NCI-H774 (cell line): ENCODE measurements around the gene DRAM1.
"Not testable (repeated sequence)": the region's sequence is repeated elsewhere in the genome, so short reads cannot be mapped to it uniquely, and the experiment has no call there.

ENCODE experiments used
- DNase-seq: peaks from one replicate; lab custom pipeline; 2025; lab: John Stamatoyannopoulos, UW

DRAM1 gene, protein sequence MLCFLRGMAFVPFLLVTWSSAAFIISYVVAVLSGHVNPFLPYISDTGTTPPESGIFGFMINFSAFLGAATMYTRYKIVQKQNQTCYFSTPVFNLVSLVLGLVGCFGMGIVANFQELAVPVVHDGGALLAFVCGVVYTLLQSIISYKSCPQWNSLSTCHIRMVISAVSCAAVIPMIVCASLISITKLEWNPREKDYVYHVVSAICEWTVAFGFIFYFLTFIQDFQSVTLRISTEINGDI

DNA sequence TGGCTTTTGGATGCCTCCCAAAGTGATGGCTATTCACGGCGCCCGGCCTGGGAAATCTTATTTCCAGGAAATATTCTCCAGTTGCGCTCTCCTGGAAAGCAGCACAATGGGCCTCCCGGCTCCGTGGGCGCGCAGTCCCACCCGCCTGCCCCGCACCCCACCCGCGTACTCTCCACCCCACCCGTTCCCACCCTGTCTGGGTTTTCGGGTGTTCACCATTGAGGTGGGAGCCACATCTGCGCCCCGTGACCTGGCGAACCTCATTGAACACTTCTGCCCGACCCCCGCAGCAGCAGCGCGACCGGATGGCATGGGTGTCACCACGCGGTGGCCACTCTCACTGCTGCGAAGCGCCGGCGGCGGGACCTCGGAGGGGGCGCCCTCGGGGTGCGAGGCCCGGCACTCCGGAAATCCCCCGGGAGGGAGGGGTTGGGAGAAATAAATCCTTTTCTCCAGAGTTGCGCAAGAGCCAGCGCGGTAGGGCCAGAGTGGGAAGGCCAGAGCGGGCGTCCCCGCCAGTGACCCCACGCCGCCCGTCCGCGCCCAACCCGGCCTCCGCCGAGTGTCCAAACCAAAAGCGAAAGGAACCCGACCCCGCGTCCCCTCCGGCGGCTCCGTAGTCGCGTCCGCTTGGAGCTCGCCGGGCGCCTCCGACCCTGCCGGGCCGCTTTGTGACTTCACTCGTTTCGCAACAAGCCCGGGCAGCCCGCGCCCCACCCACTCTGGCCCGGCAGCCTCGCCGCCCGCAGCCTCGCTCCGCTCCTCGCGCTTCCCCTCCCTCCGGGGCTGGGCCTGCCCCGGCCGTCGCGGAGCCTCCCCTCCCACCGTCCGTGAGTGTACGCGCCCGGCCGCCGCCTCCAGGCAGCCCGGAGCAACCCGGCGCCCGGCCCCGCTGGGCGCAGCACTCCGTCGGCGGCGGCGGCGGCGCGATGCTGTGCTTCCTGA is at the start of gene DRAM1:
TSS of gene DRAM1 (plus strand) at position 720 of the 945 bp plus-strand sequence. CDS start at position 930, 210 bp downstream.
- peak; percentile 79 for DNase-seq

DNA sequence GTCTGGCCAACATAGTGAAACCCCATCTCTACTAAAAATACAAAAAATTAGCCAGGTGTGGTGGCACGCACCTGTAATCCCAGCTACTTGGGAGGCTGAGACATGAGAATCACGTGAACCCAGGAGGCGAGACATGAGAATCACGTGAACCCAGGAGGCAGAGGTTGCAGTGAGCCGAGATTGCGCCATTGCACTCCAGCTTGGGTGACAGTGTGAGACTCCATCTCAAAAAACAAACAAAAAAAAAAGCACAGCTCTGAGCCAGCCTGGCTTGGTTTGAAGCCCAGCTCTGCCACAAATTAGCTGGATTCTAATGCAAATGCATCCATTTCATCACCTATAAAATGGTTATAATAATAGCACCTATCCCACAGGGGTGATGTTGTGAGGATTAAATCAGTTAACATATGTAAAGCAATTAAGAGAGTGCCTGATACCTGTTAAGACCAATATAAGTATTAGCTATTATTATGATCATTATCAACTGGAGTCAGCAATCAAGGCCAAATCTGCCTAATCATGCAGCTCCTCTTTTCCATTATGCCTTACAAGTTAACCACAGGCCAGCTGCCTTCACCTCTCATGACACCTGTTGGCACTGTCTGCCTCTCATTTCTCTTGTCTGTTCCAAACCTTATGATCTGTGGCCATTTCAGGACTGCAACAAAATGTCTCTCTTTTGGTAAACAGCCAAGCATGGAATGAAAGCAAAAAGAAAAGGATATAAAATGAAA is 48.8 kb upstream of the DRAM1 start:
- DNase-seq: no peak

DNA sequence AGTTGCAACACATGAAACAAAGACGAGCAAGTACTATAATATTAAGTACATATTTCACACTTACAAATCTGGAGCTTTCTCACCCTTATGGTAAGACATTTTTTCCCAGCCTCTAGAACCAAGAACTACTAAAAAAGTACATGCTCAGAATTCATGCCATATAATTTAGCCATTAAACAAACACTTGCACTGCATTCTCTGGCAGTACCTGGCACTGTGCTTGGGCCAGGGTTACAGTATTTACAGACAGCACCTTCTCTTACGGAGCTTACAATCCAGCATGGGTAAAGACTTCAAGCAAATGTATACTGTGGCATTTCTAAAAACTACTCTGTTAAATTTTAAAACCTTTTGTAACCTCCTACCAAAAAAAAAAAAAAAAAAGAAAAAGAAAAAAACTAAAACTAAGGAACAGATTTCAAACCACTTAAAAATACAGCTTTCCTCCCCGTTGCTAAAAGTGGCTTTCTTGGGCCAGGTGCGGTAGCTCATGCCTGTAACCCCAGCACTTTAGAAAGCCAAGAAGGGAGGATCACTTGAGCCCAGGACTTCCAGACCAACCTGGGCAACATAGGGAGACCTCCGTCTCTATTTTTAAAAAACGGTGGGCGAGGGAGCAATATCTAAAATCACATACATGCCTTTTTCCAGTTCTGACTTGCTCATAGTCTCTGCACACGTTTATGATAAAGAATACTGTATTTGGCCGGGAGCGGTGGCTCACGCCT is 47.6 kb upstream of the DRAM1 start:
- no peak for DNase-seq

DNA sequence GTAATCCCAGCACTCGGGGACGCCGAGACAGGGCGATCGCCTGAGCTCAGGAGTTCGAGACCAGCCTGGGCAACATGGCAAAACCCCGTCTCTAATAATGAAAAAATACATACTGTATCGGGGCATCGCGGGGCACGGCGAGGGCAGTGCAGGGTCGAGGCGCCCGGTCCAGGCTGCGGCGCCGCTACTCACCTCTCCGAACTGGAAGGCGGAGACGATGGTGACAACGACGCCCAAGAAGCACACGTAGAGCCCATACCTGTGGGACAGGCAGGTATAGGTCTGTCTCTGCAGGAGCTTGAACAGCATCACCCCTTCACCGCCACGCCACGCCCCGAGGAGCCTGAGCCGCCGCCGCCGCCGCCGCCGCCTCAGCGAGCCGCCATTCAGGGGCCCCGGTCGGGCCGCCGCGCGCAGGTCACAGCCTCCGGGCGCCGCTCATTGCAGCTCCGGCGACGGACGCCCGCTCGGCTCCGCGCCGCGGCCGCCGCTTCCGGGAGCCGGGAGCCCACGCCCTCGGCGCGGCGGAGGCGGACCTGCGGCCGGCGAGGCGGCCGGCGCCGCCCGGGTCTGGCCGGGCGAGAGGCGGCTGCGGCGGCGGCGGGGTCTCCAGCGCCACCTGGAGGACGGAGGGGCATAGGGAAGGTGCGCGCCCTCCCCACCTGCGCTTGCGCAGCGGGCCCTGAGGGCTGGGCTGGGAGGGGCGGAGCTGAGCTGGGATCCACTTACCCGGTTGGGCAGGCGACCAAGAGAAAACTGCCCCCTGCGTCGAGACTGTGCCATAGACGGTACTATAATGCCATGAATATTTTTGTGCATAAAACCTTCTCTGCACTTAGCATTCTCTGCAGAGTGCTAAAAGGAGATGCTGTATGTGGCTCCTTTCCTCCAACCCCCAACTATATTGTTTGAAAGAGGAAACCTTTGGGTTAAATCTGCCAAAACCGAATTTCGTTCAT is 46.7 kb upstream of the DRAM1 start, which contains the start of gene GNPTAB:
TSS of gene GNPTAB (minus strand) at position 593 of the 959 bp plus-strand sequence. CDS start at position 309, 284 bp downstream.
- peak; percentile 92 for DNase-seq

DNA sequence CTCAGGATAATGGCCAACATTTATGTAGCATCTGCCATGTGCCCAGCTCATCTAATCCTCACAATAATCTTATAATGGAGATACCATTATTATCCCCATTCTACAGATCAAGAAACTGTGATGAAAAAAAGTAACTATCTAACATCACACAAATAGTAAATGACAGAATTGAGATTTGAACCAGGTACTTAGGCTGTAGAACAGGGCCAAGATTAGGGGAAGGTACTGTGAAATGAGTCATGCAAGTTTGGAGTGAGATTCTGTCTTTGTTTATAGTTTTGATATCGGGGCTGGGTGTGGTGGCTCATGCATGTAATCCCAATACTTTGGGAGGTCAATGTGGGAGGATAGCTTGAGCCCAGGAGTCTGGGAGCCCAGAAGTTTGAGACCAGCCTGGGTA is 45.4 kb upstream of the DRAM1 start:
- no peak for DNase-seq

DNA sequence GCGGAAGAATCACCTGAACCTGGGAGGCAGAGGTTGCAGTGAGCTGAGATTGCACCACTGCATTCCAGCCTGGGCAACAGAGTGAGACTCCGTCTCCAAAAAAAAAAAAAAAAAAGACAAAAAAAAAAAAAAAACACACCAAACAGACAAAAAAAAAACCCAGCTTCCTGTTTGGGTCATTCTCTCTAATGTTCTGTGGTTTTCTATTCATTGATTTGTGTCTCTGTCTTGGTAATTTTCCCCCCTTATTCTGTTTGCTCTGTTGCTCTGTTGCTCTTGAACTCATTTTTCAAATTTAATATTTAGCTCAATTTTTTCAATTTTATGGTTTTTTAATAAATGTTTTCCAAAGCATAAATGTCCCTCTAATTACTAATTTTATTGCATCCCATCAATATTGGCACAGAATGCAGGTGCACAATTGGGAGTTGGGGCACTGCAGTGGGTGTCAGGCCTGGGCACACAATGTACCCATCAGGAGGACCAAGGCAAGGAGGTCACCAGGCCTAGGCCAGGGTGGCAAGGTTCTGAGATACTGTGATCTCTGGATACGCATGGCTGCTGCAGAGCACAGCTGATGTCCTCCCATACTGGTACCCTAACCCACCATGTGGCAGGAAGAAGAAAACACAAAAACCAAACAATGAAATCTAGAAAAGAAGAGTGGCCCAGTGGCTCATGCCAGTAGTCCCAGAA is 38.6 kb upstream of the DRAM1 start:
- no peak for DNase-seq

DNA sequence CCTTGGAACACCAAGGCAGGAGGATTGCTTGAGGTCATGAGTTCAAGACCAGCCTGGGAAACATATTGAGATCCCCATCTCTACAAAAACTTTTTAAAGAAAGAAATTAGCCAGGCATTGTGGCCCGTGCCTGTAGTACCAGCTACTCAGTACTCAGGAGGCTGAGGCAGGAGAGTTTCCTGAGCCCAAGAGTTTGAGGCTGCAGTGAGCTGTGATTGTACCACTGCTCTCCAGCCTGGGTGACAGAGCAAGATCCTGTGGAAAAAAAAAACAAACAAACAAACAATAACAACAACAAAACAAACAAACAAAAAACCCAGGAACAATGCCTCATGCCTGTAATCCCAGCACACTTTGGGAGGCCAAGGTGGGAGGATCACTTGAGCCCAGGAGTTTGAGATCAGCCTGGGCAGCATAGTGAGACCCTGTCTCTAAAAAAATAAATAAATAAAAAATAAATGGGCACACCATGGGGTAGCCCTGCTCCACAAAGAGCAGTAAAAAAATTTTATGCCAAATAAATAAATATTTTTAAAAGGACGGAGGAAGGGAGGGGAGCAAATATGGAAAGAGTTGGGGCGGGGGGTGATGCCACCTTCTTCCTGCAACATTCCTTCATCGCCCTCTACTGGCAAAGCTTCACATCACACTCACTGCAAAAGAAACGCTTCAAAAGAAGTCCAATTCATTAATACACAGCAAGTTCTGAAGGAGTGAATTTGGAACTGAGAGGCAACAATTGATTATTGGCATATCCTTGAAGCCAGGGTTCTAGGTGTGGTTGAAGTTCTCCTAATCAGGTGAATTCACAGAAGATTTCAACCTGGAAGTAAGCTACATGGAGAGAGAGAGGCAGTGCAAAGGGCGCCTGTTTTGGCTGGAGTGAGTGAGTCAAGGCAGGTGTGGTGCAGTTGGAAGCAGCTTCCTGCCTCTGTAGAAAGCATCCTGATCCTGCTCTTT is 37.8 kb upstream of the DRAM1 start:
- peak; percentile 57 for DNase-seq

DNA sequence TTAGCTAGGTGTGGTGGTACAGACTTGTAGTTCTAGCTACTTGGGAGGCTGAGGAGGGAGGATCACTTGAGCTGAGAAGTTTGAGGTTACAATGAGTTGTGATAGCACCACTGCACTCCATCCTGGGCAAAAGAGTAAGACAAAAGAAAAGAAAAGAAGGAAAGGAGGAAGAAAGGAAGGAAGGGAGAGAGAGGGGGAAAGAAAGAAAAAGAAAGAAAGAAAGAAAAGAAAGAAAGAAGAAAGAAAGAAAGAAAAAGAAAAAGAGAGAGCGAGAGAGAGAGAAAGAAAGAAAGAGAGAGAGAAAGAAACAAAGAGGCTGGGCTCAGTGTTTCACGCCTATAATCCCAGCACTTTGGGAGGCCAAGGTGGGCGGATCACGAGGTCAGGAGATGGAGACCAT is 36.3 kb upstream of the DRAM1 start:
- DNase-seq: no peak

DNA sequence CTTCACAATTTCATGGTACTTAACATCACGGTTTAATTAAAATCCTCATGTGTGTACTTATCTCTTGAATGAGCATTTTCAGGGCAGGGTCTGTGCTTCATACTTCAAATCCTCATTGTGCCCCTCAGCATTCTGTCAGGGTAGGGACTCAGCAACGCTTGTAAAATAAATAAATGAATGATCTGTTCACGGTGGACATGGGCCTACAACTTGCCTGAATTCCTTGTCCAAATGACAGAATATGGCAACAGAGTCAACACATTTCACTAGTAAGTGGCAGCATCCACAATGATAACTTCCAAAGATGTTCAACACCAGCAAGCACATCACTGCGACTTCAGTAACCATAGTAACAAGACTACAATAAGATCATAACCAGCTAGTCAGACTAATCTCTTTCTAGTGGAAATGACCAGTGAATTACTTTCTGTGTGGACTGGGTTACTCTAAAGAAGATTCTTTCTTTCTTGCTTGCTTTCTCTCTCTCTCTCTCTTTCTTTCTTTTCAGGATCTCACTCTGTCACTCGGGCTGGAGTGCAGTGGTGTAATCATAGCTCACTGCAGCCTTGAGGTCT is 32.2 kb upstream of the DRAM1 start:
- DNase-seq: no peak

DNA sequence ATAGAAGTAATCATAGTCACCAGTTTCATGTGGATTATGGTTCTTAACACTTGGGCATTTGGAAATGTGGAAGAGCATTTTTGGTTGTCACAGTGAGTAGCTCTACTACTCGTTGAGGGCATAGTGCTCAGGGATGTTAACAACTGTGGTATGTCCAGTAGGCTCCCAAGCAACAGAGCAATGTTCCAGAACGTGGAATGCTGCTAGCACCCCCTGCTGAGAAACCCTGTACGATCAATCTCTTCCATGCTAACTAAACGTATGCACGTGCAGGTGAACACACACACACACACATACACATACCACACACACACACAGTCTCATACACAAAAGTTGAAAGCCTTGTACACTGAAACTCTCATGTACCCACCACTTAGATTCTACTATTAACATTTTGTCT is 30.1 kb upstream of the DRAM1 start:
- DNase-seq: no peak

DNA sequence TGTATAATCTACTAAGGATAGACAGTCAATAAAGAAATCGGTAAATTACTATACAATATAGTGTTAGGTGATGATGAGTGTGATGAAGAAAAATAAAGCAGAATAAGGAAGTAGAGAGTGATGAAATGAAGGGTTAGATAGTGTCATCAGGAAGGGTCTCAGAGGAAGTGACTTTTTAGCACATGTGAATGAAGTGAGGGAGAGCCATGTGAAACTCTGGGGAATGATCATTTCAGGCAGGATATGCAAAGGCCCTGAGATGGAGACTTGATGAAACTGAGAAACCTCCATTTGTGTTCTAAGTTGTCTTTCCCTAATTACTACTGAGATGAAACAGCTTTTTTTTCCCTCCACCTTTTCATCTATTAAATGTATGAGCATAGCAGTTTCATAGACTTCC is 27.2 kb upstream of the DRAM1 start:
- DNase-seq: no peak

DNA sequence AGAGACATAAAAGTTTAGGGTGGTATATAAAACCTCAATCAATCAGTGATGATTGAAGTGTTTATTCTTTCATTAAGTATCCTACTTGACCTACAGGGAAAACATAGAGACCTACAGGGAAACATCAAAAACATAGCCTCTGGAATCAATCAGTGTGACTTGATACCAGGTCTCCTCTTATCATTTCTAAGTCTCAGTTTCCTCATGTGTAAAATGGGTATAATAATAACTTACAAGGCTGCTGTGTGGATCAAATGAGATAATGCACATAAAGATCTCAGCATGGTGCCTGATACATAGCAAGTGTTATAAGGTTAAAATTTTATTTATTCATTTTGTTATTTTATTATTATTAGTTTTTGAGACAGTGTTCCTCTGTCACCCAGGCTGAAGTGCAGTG is 24.4 kb upstream of the DRAM1 start:
- no peak for DNase-seq

DNA sequence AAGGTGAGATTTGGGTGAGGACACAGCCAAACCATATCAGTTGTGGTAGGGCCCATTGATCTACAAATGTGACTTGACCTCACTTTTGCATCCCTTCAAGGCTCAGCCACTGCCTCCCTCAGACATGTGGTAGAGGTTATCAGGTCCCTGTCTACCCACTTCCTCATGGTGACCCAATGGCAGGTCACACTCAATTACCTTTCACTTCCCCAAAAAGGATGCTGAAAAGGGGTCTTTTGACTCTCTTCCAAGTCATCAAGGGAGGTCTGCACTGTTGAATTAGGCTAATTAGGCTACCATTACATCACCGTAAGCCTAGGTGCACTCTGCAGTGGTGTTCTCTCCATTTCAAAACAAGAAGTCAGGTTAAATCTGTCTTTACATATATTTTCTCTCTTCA is 22.6 kb upstream of the DRAM1 start:
- no peak for DNase-seq

DNA sequence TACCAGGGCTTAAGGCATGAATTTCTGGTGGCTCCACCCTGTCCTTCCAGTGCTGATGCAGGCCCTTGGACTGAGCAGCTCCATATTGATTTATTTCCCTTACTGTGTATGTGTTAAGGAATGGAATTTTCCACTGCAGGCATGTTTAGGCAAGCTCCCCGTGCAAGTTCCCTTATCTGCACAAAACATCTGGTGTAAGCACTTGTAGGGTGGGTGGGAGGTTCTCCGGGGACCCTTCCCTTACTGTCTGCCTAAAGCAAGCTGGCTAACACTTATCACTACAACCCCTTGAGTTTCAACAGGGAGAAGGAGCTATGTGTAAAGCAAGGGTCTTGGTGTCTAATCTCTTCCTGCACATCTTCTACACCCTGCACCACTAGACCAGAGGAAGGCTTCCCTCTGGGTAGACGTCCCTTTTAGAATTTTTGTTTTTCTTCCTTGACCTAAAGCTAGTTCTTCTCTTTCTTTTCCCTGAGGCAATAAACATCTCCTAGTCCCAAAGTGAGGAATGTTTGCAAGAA is 22.0 kb upstream of the DRAM1 start:
- DNase-seq: no peak

DNA sequence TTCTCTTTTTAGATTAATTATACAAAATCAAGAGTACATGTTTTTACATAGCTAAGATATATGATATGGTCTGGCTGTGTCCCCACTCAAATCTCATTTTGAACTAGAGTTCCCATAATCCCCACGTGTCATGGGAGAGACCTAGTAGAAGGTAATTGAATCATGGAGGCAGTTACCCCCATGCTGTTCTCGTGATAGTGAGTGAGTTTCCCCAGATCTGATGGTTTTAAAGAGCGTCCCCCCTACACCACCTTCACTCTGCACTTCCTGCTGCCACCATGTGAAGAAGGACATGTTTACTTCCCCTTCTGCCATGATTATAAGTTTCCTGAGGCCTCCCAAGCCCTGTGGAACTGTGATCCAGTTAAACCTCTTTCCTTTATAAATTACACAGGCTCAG is 21.4 kb upstream of the DRAM1 start:
- no peak for DNase-seq

DNA sequence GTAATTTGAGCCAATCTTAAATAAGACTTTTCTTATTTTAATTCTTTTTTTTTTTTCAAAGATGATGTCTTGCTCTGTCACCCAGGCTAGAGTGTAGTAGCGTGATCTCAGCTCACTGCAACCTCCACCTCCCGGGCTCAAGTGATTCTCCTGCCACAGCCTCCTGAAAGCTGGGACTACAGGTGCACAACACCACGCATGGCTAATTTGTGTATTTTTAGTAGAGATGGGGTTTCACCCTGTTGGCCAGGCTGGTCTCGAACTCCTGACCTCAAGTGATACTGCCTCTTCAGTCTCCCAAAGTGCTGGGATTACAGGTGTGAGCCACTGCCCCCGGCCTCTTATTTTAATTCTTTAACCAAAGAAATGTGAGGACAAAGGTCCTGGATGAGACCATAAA is 20.8 kb upstream of the DRAM1 start:
- DNase-seq: not testable (repeated sequence)

DNA sequence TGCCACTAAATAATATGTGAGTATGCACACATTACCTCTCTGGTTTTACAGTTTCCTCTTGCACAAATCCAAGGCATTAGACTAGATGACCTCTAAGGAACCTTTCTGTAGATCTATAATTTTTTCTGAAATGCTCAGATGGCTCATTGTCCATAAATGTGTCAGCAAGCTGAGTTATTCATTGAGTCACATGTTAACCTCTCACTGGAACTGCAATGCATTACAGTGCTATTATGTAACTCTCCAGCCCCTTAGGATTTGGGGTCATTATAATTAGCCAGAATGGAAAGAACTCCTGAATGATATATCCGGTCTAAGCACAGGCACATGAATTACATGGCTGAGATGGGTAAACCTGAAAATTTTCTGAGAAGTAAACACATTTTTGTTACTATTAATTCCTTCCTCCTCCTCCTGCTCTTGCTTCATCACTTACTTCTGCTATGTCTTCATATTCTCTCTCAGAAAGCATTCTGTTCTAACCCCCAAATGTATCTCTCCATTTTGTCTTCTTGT is 20.3 kb upstream of the DRAM1 start:
- no peak for DNase-seq

DNA sequence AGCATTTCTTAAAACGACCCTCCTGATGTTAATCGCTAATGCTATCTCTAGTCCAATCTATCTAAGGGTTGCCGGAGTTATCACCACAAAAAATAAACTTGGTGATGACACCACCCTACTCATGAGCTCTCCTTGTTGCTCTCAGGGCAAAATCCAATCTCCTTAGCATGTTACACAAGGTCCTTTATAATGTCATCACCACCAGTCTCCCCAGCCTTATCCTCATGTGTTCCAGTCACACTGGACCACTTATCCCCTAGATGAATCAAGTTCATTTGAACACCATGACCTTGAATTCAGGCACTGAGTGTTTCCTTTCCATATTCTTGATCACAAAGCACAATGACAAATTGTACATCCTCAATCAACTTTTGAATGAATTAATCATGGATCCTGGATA is 19.0 kb upstream of the DRAM1 start:
- DNase-seq: no peak
